GM19238 (cell line): ENCODE data around the gene ABCB11.
"Not testable (repeated sequence)": the region's sequence is repeated elsewhere in the genome, so short reads cannot be mapped to it uniquely, and the experiment has no call there.

ENCODE experiments used
- DNase-seq: peaks from one replicate; pipeline ENCODE4 v3.0.0; 2011; ENCODE audit warnings: low spot score; ENCODE audit not compliant: insufficient read length

The ABCB11 gene

DNA sequence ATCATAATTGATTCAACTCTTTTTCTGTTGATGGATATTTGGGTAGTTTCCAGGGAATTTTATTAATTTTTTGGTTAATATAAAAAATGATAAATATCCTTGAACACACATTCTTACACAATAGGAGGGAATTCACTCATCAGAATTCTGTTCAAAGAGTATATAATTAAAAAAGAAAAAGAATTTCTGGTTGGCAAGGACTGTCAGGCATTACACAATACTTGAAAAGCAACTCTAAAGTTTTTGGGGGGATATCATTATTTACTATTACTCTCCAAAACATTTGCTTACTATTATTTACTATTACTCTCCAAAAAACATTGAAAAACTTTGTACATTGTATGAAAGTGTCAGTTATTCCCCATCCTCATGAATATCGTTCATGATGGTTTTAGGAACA is 92.1 kb downstream of the ABCB11 start:
- DNase-seq, result no peak

DNA sequence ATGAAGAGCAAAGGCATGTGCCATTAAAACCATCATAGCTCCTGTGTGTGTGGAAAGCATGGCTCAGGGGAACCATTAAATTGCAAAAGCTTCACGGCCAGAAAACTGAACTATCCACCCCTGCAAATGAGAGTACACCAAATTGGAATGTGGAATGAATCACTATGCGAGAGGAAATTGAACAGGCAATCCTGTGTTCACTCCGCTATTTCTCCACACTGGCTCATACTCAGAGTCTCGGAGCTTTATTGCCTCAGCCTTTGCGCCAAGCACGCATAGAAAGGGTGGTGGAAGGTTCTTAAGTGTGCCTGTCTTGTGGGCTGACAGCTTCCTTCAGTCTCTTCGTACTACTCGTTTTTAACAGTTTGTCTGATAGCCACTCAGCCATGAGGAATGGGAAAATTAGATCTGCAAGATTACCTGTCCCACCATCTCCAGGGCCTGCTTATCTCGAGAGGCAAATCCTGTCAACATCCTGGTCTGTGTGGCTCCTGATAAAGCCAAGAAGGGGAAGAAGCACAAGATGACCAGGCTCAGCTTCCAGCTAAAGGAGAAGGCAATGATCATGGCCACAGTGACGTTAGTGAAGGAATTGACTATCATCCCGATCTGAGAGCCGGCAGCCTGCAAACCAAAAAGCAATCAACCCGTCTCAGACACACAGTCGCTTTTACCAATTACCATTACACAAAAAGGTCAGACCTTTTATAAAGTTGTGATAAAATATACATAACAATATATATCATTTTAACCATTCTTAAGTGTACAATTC is 95.1 kb downstream of the ABCB11 start:
- DNase-seq, result no peak

DNA sequence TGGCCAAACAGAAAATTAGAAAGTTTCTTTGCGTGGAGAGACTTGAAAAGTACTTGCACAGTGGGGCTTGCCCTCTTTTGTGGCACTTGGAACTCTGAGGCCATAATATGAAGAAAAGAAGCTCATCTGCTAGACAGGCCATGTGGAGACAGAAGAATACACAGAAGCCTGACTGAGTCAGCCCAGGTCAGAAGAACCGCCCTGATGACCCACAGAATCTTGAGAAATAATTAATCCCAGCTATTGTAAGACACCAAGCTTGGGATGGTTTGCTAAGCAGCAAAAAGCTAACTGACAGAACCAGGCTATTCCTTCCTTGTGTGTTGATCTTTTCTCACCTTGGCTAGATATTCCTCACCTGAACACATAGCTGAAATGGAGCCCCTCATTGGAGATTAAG is 96.3 kb downstream of the ABCB11 start:
- DNase-seq, result no peak

DNA sequence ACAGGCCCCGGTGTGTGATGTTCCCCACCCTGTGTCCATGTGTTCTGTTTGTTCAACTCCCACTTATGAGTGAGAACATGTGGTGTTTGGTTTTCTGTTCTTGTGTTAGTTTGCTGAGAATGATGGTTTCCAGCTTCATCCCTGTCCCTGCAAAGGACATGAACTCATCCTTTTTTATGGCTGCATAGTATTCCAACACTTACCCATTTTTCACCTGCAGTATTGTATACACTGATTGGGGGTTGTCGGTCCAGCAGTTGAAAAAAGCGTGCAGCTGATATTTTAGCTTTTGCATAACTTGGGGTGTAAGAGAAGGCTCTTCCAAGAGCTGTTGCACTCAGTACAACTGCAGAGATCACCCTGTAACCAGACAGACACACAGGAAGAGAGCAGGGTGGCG is 99.0 kb downstream of the ABCB11 start:
- not testable (repeated sequence) for DNase-seq

DNA sequence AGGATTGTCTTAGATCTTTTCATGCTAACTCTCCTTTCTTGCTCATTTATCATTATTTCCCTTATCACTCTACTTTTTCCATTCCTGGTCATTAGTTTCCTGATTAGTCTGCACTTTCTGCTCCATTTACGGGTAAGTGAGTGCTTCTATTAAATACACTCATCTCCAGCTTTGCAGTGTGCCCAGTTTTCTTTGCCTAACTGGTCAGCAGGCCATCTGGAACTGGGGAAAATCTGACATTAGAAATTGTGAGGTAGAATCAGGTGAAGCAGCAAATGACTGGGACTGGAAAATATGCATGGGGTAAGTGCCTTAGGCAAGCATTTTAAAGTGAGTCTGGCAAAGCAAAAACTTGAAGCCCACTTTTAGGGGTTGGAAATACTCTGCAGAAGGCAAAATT is 100.9 kb downstream of the ABCB11 start:
- DNase-seq, result no peak

DNA sequence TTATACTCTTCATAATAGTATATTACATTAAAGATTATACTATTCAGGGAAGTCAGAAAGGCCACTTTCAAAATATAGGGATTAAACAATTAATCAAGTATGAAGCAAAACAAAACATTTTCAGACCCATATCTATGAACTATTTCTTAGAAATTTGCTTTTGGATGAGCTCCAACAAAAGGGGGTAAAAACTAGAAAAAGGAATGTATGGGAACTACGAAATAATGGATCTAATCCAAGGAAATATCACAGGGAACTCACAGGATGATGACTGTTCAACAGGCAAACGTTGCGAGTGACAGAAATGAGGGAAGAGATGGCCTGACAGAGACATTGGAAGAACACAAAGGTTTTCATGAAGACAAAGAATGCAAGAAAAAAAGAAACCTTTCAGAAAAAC is 102.1 kb downstream of the ABCB11 start:
- no peak for DNase-seq

DNA sequence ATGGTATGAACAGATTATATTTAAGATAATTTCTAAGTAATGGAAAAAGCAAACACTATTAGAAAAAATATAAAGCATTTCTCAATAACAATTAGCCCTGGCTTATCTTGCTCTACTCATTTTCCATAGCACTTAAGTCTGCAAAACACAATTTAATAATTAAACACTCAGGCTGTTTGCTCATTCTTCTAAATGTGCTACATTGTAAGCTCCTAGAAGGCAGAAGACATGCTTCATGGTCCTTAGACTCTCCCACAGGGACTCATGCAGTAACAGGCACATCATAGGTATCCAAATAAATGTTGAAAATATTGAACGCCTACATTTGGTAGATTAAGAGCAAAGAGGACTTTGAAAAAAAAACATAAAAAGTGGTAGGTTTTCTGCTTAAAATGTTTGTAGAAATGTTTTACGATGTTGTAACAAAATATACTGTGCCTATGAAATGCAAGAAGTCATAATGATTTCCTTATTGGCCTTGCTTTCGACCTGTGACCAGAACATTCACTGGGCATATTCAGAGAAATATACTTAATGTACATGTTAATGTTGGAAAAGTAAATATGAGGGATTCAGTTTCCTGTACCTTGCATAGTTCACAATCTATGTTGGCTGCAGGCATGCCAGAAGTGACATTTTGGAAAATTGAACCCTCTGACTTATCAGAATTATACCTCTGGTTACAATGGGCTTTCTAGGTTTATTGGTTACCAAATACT is 102.9 kb downstream of the ABCB11 start:
- DNase-seq, result no peak

DNA sequence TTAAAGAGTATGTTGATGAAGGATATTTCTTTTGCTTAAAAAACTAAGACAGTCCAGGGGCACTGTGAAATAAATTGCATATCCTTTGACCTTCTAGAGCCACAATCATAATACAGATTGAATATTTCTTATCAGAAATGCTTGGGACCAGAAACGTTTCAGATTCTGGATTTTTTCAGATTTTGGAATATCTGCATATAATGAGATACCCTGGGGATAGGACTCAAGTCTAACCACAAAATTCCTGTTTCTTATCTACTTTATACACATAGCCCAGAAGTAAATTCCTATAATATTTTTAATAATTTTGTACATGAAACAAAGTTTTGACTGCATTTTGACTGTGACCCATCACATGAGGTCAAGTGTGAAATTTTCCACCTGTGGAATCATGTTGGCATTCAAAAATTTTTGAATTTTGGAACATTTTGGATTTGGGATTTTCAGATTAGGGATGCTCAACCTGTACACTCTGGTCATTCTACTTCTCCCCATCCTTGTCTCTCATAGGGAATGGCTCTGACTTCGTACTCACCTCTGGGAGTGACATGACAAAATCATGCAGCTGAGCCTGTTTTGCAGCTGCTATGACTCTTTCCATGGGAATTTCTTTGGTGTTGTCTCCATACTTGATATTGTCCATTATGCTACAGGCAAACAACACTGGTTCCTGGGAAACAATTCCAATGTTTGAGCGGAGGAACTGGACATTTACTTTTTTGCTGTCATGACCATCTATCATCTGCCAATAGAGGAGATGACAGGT is 104.3 kb downstream of the ABCB11 start:
- DNase-seq, result no peak

DNA sequence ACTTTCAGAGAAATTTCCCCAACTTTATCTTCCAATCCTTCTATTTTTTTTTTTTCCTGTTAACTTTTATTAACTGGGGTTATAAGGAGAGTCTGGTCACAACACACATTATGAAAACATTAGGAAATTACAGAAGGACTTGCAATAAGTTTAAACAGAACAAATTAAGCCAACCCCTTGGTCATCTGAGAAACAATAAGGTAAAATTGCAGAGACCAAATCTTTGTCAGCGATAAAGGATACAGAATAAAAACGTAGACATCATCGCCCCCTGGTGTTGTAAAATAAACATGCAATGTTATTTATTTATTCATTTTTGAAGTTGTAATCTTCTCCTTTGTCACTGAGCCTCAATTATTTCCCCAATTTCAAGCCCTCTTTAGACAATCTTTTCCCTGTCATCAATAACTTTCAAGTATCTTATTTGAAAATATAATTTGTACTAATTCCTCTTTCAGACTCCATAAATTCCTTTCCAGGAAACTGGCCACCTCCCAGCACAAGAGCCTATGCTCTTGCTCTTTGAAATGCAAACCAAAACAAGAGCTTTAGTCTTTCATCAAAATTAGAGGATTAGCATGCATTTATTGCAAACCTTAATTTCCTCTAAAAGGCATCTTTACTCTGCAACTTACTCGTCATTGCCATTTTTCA is 110.5 kb downstream of the ABCB11 start:
- DNase-seq, result no peak

DNA sequence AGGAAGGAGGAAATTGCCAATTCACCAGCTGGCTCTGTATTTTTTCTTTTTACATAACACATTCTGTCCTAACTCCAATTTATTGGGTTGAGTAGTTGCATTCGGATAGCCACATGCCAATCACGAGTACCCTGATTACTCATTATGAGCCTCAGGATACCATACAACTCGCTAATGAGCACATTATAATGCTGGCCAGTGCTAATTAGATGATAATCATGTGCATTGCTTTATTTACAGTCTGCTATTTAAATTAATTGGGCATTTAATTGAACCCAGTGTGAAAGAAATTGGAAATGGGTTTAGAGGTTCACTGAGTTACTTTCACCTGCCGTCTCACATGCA is 114.8 kb downstream of the ABCB11 start:
- no peak for DNase-seq

DNA sequence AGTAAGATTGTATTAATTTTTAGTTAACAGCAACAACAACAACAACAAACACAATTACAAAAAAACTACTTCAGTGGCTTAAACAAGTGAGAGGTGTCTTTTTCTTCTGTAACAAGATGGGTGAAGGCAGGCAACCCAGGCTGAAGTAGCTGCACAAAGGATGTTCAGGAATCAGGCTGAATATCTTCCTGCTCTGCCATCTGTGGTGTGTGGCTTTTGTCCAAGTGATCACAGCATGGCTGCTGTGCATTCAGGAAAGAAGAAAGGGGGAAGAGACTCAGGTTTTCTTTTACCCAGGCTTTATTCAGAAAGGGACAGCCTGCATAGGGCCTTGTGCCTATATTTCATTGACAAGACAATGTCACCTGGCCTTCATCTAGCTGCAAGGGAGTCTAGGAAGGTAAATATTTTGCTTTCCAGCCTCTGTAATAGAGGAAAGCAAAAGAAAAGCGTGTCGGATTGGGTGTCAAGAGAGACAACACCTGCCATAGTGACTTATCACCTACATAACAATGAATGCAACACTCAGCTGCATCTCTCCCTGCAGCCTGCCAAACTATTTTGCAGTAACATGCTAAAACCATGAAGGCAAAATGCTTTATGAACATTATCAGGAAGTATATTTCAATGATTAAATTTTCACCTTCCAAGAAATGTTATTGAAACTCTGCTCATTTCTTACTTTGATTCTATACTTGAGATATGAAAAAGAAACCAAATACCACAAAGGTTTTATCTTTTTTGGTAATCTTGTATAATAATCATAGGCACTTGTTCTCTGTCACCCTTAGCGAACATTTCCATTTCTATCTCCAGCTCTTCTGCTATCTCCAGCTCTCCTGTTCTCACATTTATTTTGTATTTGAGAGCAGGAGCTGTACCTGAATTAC is 115.4 kb downstream of the ABCB11 start:
- no peak for DNase-seq

DNA sequence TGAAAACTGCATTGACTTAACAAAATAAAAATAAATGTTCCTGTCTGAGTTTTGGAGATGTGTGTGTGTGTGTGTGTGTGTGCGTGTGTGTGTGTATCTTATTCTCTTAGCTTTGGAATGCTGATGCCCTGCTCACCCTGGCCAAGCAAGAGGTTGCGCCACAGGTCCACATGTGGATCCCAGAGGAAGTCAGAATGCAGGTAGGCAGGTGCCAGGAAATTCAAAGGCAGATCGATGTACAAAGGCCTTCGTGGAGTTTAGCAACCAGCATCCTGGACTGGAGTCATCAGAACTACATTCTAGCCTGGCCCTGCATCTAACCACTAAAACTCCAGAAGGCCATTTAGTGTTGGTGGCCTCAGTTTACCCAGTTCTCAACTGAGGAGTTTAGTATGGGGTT is 117.6 kb downstream of the ABCB11 start:
- DNase-seq, result no peak

DNA sequence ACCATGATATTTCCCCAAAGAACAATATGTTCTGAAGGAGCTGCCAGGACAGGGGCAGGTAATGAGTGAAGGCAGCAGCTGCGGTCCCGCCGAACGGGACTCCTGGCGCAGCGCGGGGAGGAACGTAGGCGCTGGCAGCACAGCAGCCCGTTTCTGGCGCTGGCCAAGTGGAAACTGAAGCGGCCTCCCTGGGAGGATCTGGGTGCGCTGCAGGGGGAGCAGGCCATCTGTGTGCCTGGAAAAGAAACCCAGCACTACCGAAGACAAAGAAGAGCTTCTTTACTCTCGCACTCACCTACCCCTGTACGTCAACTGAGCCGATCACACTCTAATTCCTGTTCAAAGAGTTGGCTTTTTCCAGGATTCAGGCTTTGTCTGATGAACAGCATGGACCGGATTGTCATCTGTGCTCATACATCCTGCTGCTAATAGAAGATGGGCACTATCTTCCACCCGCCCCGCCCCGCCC is 118.2 kb downstream of the ABCB11 start:
- no peak for DNase-seq

DNA sequence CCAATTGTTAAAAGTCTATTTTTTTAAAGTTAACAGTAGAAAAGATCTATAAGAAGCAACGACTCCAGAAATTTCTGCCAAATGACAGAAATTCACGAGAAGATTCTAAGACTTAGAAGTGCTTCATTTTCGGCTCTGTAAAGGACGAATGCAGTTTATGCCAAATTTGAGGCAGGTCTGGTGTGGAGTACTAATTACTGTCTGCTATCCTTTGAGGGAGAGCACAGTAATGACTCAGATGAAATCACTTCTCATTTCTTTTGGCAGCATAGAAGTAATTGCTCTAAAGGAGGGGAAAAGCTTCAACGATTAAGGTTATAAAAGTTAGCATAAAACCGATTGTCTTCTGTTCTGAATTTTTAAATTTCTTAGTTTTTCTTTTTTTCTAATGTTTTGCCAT is 118.7 kb downstream of the ABCB11 start:
- DNase-seq, result no peak

DNA sequence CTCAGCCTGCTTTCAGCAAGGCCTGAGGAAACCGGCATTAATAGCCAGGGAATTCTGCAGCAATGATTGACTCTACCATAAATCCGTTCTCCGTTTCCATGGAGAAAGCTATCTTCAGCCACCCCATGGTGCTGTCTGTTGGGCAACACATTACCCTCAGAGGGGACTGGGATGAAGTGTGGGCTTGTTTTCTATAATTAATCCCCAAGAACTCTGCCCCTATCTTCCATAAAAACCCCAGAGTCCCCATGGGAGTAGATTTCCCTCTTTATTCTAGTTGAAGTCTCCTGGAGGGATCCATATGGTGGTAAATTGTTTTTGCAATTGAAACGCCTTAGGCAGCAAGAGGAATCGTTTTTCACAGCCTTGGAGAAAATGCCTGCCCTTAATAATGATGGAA is 120.8 kb downstream of the ABCB11 start:
- no peak for DNase-seq

DNA sequence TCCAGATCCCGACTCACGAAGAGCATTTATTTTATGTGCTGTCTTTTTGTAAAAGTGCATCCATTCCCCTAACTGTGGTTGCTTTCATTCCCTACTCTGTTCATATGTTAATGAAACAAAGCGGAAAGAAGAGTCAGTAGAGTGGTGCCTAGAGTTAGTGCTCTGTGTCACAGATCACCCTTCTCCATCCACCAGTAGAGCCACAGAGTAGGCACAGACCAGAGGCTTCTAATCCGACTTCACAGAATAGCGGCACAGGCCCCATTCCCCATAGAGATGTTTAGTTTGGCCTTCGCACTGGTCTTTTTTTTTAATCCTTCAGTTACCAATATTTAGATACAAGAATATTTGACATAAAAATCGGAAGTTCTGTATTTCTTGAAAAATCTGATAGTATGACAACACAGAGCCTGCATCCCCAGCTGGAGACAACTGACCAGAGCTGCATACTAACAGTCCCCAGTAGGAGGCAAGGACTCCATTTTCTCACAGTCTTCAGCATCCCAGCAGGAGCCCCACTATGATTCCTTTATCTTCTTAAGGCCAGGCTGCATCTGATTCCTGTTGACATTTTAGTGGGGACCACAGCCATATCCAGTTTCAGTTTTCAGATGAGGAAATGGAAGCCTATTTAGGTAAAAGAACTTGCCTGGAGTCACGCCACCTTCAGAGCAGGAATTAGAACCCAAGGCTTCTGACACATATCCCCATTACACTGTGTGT is 123.0 kb downstream of the ABCB11 start:
- DNase-seq, result no peak

DNA sequence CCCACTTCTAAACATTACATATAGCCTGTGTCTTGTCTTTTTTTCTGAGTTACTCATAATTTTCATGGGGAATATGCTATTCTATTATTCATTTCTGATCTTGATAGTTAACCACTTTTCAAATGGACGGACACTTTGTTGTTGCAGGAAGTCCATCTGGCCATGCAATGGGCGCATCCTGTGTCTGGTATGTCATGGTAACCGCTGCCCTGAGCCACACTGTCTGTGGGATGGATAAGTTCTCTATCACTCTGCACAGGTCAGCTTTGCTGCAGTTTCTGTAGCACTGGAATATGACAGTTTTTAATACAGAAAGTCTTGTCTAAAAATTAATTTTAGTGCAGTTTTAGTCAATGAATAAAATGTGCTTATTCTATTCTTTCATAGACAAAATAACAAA is 126.8 kb downstream of the ABCB11 start:
- DNase-seq, result no peak

DNA sequence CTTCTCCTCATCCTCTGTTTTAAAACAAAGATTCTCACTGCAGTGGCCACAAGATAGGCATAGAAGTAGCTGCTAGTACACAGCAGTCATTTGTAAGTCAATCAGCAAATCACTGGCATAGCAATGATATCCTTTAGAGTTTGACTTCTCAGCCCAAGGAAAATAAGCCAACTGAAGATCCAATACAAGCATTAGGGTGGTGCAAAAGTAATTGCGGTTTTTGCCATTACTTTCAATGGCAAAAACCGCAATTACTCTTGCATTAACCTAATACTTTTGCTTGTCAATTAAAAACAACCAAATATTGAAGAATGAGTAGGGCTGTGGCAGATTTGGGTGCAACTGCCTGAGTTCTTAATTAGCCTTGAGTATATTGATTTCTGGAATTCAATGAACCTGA is 127.2 kb downstream of the ABCB11 start:
- no peak for DNase-seq

DNA sequence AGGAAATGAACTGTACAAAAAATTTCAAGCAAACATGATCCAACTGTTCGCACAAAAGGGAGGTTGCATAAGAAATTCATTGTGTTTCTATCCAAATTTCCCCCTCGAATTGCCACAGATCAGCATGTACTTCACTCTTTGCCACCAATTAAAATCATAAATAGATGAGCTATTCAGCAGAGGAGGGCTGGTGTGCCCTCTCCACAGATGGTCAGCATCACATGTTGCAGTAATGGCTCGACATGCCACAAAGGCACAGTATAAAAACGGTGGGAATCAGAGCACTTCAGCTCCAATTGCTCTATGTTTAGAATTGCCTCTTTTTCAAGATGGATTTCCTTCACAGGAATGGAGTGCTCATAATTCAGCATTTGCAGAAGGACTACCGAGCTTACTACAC is 130.1 kb downstream of the ABCB11 start, which contains the start of gene G6PC2:
Gene G6PC2, plus strand, starts transcription at position 289 of the 400 bp plus-strand sequence. Its CDS starts 41 bp downstream, at position 330.
- no peak for DNase-seq

DNA sequence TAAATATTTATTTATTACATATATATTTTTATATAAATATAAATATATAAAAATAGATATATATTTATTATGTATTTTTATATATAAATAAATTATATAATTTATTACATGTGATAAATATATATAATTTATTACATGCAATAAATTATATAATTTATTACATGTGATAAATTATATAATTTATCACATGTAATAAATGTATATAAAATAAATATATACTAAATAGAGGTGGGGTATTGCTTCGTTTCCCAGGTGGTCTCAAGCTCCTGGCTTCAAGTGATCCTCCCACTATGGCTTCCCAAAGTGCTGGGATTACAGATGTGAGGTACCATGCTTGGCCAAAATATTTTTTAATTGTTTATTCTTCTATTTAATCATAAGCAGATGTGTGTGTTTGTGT is 133.7 kb downstream of the ABCB11 start:
- no peak for DNase-seq
